CD4-positive, alpha-beta T cell treated with Interleukin-17A for 1 hour (primary cell): Measurements from ENCODE around the gene PARD3.
"Not testable (repeated sequence)": the region's sequence is repeated elsewhere in the genome, so short reads cannot be mapped to it uniquely, and the experiment has no call there.

Experiments used
- DNase-seq: peaks from one replicate; pipeline ENCODE4 v3.0.0-alpha.2; 2020

Gene PARD3

DNA sequence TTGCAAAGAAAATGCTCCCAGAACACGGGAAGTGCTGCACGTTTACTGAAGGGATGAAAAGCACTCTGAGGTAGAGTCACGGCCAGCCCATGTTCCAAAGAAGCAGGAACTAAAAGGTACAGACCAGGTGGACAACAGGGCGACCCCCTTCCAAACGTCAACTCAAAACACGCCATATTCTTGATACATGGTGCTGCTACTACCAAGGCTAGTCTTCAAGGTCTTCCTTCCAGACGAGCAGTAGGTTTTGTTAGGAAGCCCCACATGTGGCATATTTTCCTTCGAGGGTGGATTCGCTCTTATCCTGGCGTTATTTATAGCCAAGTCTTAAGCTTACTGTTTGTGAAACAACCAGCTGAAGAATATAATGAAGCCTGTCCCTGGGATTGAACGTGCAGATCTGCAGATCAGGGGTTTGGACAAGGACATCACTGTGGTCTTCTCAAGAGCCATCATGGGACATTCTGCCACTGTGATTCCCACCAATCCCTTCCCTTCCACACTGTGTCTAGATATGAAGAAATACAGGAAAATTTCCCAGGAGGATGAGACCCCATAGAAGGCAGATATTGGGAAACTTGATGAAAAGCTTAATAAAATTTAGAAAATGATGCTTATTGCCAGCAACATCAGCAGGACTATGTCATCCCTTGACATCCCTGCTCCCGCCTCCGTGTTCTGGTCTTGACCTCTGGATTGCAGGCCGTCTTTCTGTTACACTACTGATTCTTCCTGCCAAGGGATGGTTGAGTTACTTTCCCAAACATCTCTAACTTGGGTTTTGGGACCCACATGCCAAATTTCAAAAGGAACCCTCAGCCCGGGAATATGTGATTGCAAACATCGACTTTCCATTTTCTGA lies 734.4 kb downstream of the PARD3 start:
- DNase-seq, result no peak

- DNase-seq, result no peak
These were observed 735.2 kb downstream of the PARD3 start for GRCh38 chr10:34079702-34080484.

DNA sequence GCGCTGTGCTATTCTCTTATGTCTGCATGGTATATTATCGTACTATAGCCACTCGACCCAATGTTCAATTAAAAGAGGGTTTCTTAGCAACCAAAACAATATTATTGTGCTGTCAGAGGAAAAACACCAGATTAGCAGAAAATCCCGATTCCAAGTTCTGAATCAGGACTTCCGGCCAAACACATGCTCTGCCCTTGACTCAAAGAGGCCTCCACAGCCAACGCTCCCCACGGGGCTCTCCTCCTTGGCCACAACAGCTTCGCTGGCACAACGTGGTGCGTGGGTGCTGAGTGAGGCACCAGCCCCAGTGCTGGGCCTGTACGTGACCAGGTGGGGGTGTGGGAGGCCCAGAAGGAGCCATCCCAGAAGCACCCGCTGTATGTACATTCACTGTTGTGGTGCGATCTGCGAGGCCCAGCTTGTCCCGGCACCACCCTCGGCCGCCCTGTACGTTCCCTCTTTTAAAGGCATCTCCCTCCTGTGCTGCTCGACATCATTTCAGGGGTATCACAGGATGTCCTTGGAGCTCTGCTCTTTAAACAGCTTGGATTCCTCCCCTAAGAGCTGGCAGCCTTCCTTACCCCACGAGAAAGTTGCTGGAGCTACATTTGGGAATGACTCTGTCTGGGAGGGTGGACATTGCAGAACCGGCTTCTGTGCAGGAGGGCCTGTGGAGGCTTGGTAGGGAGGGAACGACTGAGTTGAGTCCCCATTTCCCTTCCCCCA lies 736.2 kb downstream of the PARD3 start:
- no peak for DNase-seq

- no peak for DNase-seq
These were observed 736.9 kb downstream of the PARD3 start for GRCh38 chr10:34078017-34078744.

DNA sequence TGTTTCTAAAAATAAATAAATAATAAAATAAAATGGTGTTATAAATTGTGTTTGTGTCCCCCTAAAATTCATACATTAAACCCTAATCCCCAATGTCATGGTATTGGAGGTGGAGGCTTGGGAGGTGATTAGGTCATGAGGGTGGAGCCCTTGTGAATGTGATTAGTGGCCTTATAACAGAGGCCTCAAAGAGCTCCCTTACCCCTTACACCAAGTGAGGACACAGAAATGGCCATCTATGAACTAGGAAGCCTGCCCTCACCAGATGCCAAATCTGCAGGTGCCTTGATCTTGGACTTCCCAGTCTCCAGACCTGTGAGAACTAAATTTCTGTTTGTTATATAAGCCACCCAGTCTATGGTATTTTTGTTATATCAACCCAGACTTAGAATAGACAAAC lies 738.7 kb downstream of the PARD3 start:
- DNase-seq, result no peak

DNA sequence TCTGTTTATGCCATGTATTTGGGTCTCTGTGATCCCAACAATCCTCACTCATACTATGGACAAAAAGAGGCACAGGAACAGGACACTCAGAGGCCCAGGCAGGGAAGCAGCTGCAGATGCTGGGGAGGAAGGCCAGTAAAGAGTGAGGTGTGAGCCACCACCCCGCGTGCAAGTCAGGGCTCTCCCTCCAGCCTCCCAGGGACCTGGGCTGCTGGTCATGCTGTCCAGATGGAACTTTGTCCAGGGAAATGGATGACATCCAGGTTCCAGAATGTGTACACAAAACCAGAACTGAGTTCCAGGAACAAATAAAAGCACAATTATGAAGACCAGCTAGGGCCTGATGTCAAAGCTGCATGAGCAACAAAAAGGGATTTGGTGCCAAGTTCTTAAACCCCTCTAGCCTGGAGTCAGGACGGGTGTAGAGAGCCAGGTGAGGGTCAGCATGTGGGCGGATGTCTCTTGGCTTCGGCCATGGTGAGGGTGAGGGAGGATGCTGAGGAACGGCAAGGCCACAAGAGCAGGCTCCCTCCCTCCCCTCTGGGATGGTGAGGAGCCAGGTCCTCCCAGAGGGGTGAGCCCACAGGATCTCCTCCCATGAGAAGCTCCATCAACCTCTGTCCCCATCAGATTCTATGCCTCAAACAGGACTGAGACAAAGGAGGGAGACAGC lies 739.7 kb downstream of the PARD3 start:
- no peak for DNase-seq

GRCh38 chr10:34074051-34074450 lies 741.0 kb downstream of the PARD3 start:
- no peak for DNase-seq

GRCh38 chr10:34067741-34068140 lies 747.4 kb downstream of the PARD3 start:
- DNase-seq, result not testable (repeated sequence)

- no peak for DNase-seq
These were observed 751.5 kb downstream of the PARD3 start for GRCh38 chr10:34063592-34063991.

GRCh38 chr10:34061841-34062240 lies 753.3 kb downstream of the PARD3 start:
- DNase-seq, result no peak
